A549 treated with dexamethasone at 1 μM for 4 hours (cell line): ENCODE results near the gene RUVBL1. TPM values are rescaled to one million over a fixed set of nuclear protein-coding genes. Genes with fewer than 3 reads are reported as not detected.

Experiments
- total RNA-seq: library from RNA; stranded (reverse); fragments of 200-300 nt; extraction: Qiagen RNA extraction; gene quantifications from 5 replicates; pipeline ENCODE4 v1.2.3, GENCODE V29; 2022

RUVBL1 gene
- 93.6 to 101 TPM (median 96.6 TPM) in 5 replicates for total RNA-seq

DNA sequence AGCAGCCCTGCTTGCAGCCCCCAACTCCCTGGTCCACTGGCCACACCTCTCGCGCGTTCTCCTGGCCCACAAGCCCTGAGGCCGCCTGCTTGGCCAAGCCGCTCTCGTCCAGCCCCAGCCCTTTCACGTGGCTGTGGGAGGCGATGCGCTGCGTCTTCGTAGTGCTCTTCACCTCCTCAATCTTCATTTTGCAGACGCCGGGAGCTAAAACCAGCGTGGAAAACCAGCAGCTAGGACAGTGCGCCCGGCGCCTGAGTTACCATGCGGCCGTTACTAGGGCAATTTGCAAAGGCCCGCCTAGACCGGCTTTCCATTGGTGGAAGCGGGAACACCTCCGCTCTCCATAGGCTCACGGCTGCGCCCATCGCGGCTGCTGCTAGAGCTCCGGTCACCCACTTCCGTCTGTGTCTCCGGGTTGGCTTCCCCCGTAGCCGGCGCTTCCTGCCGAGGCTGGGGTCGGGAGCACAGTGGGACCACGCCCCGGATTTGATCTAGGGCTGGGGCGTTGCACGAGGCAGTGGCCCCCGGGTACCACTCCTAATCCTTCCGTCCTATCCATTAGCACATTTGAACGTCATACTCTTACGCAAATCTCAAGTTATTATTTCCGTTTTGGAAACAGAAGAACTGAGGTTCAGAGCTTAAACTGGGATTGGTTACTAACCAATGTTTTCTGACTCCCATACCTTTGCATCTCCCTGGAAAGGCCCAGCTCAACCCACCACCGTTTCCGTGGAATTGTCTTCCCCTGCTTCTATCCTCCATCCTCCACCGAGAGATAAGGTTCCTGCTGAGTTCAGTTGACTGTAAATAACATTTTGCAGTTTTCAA, at the start of gene RUVBL1:
RUVBL1 (minus strand) TSS at position 275 of the 831 bp plus-strand sequence; CDS start at position 187, 88 bp downstream.

DNA sequence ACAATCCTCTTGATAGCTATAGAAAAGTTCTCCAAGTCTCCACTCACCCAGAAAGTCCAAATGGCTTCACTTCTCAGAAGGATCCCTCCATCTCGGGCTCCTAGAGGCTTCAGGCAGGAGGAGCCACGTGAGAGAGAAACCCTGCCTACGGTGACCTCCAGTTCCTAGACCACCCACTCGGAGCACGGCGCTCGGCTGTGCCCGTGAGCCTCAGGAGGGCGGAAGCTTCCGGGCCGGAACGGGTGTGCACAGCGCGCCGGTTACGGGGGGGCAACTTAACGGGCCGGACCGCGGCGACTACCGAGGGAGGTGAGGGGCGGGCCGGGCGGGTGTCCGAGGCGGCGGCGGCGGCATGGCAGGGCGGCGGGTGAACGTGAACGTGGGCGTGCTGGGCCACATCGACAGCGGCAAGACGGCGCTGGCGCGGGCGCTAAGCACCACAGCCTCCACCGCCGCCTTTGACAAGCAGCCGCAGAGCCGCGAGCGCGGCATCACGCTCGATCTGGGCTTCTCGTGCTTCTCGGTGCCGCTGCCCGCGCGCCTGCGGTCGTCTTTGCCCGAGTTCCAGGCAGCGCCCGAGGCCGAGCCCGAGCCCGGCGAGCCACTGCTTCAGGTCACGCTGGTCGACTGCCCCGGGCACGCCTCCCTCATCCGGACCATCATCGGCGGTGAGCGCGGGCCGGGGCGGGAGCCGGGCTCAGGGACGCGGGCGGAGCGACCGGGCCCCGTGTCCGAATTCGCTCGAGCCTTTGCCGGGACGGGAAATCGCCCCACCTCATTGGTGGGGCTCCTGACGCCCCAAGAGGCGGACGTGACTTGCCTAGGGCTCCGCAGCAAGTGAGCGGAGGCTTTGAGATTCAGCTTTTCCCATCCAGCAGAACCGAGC, 29.8 kb upstream of the RUVBL1 start, which contains the start of gene EEFSEC:
EEFSEC (plus strand) TSS at position 326 of the 886 bp plus-strand sequence; CDS start at position 353, 27 bp downstream.

DNA sequence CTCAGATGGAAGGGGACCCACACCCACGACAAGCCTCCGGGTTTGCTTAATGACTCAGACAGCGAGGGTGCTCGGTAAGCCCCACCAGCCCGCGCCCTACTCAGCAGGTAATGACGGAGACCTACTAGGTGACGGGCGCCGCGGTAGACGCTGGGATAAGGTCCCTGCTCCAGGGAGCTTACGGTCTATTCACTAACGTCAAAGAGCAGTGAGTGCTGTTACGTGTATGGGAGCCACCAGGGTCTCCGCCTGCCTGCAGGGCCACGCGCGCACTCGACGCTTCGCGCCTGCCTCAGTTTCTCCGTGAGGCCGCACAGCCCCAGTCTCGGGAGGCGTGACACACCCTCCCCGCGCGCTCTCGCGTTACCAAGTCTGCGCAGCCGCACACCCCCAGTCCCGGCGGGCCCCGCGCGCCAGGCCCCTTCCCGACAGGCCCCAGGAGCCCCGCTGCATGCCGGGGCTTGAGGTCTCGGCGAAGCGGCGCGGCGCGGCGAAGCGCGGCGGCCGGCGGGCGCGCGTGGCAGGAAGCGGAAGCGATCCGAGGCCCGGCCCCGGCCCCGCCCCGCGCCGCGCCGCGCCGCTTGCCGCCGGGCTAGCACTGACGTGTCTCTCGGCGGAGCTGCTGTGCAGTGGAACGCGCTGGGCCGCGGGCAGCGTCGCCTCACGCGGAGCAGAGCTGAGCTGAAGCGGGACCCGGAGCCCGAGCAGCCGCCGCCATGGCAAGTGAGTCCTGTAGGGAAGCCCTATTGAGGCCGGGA, 71.6 kb downstream of the RUVBL1 start, which contains the start of gene SEC61A1:
SEC61A1 (plus strand) TSS at position 601 of the 758 bp plus-strand sequence; CDS start at position 717, 116 bp downstream.

Other genes with a start within 250 kb of the RUVBL1 start
- not detected in 5 replicates for gene KBTBD12, start 208.6 kb downstream of the RUVBL1 start, total RNA-seq
- gene SEC61A1, start 71.4 kb downstream of the RUVBL1 start, total RNA-seq = 104 to 137 TPM (median 134 TPM) in 5 replicates
- 7.4 to 11.1 TPM (median 9.9 TPM) in 5 replicates for gene EEFSEC, start 29.7 kb upstream of the RUVBL1 start, total RNA-seq